Natural killer cell (primary cell): ENCODE measurements around the gene ALK. TPM values are rescaled to one million over a fixed set of nuclear protein-coding genes. Genes with fewer than 3 reads are reported as not detected.

Experiments
- ATAC-seq, 3 donors: fragments of 150-1000 bp in 2 of 3; fragments of 200-7000 bp in 1 of 3; cut with Tn5 transposase; 1 replicate in 1 of 3; 2 replicates in 2 of 3; pipeline ENCODE4 v1.10.0; 2021; ENCODE audit warnings: mild to moderate bottlenecking in 2 of 3, moderate library complexity in 2 of 3
- DNase-seq, 2 donors: peaks; one replicate each; pipeline versions ENCODE4 v3.0.0 to v3.0.0-alpha.2; 2013 to 2021; ENCODE audit warnings: mixed read lengths in 1 of 2
- H3K27ac ChIP-seq: one replicate; pipeline ENCODE4 v1.5.1; 2013; ENCODE audit warnings: mild to moderate bottlenecking, low read length
- H3K27me3 ChIP-seq: one replicate; pipeline ENCODE4 v1.6.1; 2013; ENCODE audit warnings: low read length; ENCODE audit not compliant: control insufficient read depth, insufficient read depth
- H3K36me3 ChIP-seq: one replicate; pipeline ENCODE4 v1.6.1; 2013; ENCODE audit warnings: low read length; ENCODE audit not compliant: control insufficient read depth, insufficient read depth
- H3K4me1 ChIP-seq: one replicate; pipeline ENCODE4 v1.6.1; 2013; ENCODE audit warnings: low read length; ENCODE audit not compliant: control insufficient read depth, insufficient read depth
- H3K4me3 ChIP-seq: one replicate; pipeline ENCODE4 v1.5.1; 2013; ENCODE audit warnings: low read length
- H3K9me3 ChIP-seq: one replicate; pipeline ENCODE4 v1.6.1; 2013; ENCODE audit warnings: low read length; ENCODE audit not compliant: control insufficient read depth, insufficient read depth
- H3K27ac Mint-ChIP-seq, 2 donors: one replicate each; pipeline ENCODE4 v1.8.0; 2022; ENCODE audit warnings: mild to moderate bottlenecking in 2 of 2, mixed read lengths in 2 of 2, moderate library complexity in 1 of 2
- H3K27me3 Mint-ChIP-seq, 2 donors: one replicate each; pipeline ENCODE4 v1.8.0; 2022; ENCODE audit warnings: low read depth in 2 of 2, mixed read lengths in 2 of 2
- H3K36me3 Mint-ChIP-seq: one replicate; pipeline ENCODE4 v1.8.0; 2022; ENCODE audit warnings: mixed read lengths
- H3K4me1 Mint-ChIP-seq, 2 donors: one replicate each; pipeline ENCODE4 v1.8.0; 2022; ENCODE audit warnings: mixed read lengths in 2 of 2
- H3K4me3 Mint-ChIP-seq: one replicate; pipeline ENCODE4 v1.8.0; 2022; ENCODE audit warnings: mild to moderate bottlenecking, moderate library complexity, mixed read lengths
- H3K9me3 Mint-ChIP-seq, 2 donors: one replicate each; pipeline ENCODE4 v1.8.0; 2022; ENCODE audit warnings: mixed read lengths in 2 of 2
- WGBS: methylation state at CpG from one replicate; pipeline ENCODE4 v1.1.7; 2013; ENCODE audit warnings: missing lambda C conversion rate; ENCODE audit not compliant: insufficient coverage; 5-methylcytosine and 5-hydroxymethylcytosine counted together
- intact Hi-C: fragments of 100-400 bp; cut with micrococcal nuclease; formaldehyde crosslinking; loops from one replicate; pipeline ENCODE4 v1.14.2; 2022
- total RNA-seq, 4 donors: library from RNA; stranded (reverse); fragments of 120-200 nt in 1 of 4; gene quantifications; one replicate each; pipeline versions ENCODE4 v1.2.3 to v1.2.4, GENCODE V29; 2013 to 2022
- TF ChIP-seq, protein P1 (sequence below): fragments of 200-600 bp; IDR thresholded peaks from one replicate; pipeline ENCODE4 v1.8.0; 2022; ENCODE audit warnings: antibody characterized with exemption

The ALK gene
- total RNA-seq, 3 donors from 2014 or later (not counting 1 experiment from before 2014, with no cell fraction given) = not detected

DNA sequence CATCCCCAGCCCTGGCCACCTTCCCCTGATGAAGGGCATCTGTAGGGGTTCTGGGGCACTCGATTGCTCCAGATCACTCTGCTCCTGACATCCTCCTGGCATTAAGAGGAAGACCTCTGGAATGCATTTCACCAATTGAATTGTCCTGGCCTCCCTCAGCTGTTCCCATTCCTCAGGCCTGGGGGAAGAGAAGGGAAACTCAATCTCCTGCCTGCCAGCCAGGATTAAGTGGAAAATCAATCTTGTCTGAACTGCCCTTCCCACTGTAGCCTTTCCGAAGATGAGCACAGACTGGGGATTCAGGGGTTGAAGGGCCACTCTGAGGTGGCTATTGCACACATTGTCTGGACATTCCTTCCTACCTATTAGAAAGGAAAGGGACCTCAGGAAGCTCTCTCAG is 99.8 kb downstream of the ALK start:
- Histone ChIP-seq H3K9me3 (no peaks in the 10 kb centered on the region), H3K36me3 (no peaks in the 10 kb centered on the region), H3K4me3 (no peak overlapping the region), H3K27ac (no peak overlapping the region), H3K4me1 (no peaks in the 10 kb centered on the region), H3K27me3 (no peaks in the 10 kb centered on the region)
- no peak for ATAC-seq
- H3K4me3 Mint-ChIP-seq = no peak overlapping the region
- intact Hi-C loops = no loop called here
- no peaks in the 10 kb centered on the region for H3K4me1 Mint-ChIP-seq
- H3K27me3 Mint-ChIP-seq = peaks cover 14 to 28% of the 10 kb centered on the region in 2 donors
- no peaks in the 10 kb centered on the region for H3K36me3 Mint-ChIP-seq
- peaks cover 0 to 2% of the 10 kb centered on the region in 2 donors for H3K9me3 Mint-ChIP-seq
- DNase-seq = no peak
- no peak overlapping the region for H3K27ac Mint-ChIP-seq
- TF ChIP-seq, protein P1, sequence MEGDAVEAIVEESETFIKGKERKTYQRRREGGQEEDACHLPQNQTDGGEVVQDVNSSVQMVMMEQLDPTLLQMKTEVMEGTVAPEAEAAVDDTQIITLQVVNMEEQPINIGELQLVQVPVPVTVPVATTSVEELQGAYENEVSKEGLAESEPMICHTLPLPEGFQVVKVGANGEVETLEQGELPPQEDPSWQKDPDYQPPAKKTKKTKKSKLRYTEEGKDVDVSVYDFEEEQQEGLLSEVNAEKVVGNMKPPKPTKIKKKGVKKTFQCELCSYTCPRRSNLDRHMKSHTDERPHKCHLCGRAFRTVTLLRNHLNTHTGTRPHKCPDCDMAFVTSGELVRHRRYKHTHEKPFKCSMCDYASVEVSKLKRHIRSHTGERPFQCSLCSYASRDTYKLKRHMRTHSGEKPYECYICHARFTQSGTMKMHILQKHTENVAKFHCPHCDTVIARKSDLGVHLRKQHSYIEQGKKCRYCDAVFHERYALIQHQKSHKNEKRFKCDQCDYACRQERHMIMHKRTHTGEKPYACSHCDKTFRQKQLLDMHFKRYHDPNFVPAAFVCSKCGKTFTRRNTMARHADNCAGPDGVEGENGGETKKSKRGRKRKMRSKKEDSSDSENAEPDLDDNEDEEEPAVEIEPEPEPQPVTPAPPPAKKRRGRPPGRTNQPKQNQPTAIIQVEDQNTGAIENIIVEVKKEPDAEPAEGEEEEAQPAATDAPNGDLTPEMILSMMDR = no peak
- 92% methylated on average over 2 of the region's 2 CpGs for WGBS

DNA sequence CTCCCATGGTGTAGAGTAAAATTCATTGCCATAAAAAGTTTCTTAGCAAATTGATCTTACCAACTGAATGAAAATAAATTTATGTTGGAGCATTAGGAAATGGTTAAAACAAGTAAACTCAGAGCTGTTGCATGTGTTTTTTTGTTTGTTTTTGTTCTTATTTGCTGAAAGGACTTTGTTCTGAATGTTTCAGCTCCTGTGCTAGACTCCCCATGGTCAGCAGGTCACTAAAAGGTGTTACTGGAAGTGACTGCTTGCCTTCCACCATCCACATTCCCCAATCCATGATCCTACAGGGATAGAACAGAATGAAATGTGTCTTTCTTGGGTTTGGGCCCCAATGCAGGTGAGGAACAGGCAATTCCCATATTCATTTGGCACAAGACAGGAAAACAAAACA is 101.8 kb downstream of the ALK start:
- Mint-ChIP-seq H3K9me3 (no peaks in the 10 kb centered on the region), H3K4me3 (no peak overlapping the region), H3K27ac (no peak overlapping the region), H3K4me1 (no peaks in the 10 kb centered on the region), H3K27me3 (peaks cover 10 to 13% of the 10 kb centered on the region in 2 donors), H3K36me3 (no peaks in the 10 kb centered on the region)
- H3K36me3 ChIP-seq = no peaks in the 10 kb centered on the region
- no peaks in the 10 kb centered on the region for H3K4me1 ChIP-seq
- no peaks in the 10 kb centered on the region for H3K27me3 ChIP-seq
- no peak for DNase-seq
- no peak overlapping the region for H3K27ac ChIP-seq
- intact Hi-C loops = no loop called here
- TF ChIP-seq, protein P1 = no peak
- no peaks in the 10 kb centered on the region for H3K9me3 ChIP-seq
- ATAC-seq = no peak
- H3K4me3 ChIP-seq = no peak overlapping the region

DNA sequence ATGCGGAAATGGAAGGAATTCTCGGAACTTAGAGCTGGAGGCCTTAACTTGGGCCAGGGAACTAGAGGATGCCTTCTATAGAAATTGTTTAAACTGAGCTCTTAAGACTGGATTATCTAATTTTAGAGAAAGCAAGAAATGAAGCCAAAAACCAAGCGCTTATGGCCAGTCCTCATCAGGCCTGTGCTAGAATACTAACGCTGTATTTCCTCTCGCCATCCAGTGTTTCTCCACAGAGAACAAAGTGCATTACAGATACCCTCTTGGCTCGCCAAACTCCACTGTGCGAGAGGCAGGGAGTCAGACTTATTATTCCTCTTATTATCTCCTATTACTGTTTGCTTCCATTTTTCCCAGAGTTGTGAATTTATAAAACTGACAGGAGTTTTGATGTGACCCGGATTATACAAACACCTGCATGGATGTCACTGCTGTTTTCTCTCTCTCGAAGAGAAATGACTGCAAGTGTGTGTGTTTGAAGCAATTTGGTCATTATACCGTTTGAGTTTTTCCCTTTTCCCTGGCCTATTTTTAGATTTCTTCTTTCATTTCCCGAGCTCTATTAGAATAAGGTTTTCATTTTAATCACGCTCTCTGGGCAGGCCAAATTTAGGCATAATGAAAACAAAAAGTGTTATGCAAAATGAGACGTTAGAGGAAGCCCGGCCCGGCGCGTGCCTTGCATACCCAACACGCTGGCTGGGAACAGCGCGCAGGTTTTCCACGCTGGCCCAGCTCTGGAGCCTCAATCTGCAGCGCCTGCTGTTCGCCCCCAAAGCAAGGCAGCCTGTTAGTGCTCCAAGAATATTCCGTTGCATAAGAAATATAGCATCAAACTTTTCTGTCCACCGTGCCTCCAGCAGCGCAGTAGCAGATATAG is 103.3 kb downstream of the ALK start:
- ATAC-seq (no peak), DNase-seq (no peak)
- TF ChIP-seq, protein P1 = no peak
- no peaks in the 10 kb centered on the region for H3K9me3 Mint-ChIP-seq
- WGBS = 91% methylated on average over 26 of the region's 26 CpGs
- H3K4me3 ChIP-seq = no peak overlapping the region
- no peaks in the 10 kb centered on the region for H3K36me3 ChIP-seq
- no peaks in the 10 kb centered on the region for H3K4me1 Mint-ChIP-seq
- H3K36me3 Mint-ChIP-seq = no peaks in the 10 kb centered on the region
- H3K4me1 ChIP-seq = no peaks in the 10 kb centered on the region
- H3K27me3 ChIP-seq = no peaks in the 10 kb centered on the region
- peaks cover 8% of the 10 kb centered on the region in 2 donors for H3K27me3 Mint-ChIP-seq
- H3K27ac Mint-ChIP-seq = no peak overlapping the region
- no peaks in the 10 kb centered on the region for H3K9me3 ChIP-seq
- no peak overlapping the region for H3K27ac ChIP-seq
- intact Hi-C loops = no loop called here
- no peak overlapping the region for H3K4me3 Mint-ChIP-seq

DNA sequence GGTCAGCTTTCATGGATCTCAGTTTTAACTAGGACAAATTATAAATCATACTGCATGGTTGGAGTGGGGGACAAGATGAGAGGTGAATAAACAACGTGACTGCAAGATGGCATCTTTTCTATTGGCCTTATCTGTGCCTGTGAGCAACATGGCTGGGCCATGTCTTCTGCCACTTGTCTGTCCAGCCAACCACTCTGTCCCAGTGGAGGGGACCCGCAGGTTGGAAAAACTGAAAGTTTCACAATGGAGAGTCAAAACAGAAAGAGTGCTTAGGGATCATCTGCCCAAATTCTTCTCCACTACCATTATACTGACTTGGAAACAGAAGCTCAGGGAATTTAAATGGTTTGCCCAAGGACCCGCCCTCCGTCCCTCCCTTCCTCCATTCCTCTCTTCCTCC is 104.1 kb downstream of the ALK start:
- H3K4me1 ChIP-seq = no peaks in the 10 kb centered on the region
- TF ChIP-seq, protein P1 = no peak
- ATAC-seq (no peak), DNase-seq (no peak)
- Mint-ChIP-seq H3K4me3 (no peak overlapping the region), H3K27me3 (peaks cover under 1 to 5% of the 10 kb centered on the region in 2 donors), H3K36me3 (no peaks in the 10 kb centered on the region), H3K27ac (no peak overlapping the region), H3K9me3 (no peaks in the 10 kb centered on the region), H3K4me1 (no peaks in the 10 kb centered on the region)
- H3K4me3 ChIP-seq = no peak overlapping the region
- intact Hi-C loops = no loop called here
- H3K9me3 ChIP-seq = no peaks in the 10 kb centered on the region
- no peaks in the 10 kb centered on the region for H3K36me3 ChIP-seq
- no peak overlapping the region for H3K27ac ChIP-seq
- WGBS = 85% methylated on average over 4 of the region's 4 CpGs
- H3K27me3 ChIP-seq = no peaks in the 10 kb centered on the region
